SK-N-SH (cell line): ENCODE data around the gene ADAMTS3. TPM values are rescaled to one million over a fixed set of nuclear protein-coding genes. Genes with fewer than 3 reads are reported as not detected.

Source experiments
- CTCF ChIA-PET: fragments of 300-600, 350-600 bp; formaldehyde crosslinking; extraction: SDS; loops from one replicate; lab custom pipeline; 2021; lab: Yijun Ruan, JAX
- POLR2A ChIA-PET: fragments of 350-600 bp; sonication (Branson Sonifier 250); formaldehyde crosslinking; extraction: SDS; loops from one replicate; lab custom pipeline; 2020; ENCODE audit warnings: antibody characterized with exemption, inconsistent platforms; lab: Yijun Ruan, JAX
- DNase-seq: peaks from one replicate; pipeline ENCODE4 v3.0.0; 2012
- H2AFZ ChIP-seq: fragments of 200-600 bp; sonication (generic); 2 replicates; pipeline ENCODE4 v1.8.1; 2016; ENCODE audit warnings: antibody characterized with exemption, mild to moderate bottlenecking, low read depth
- H3F3A ChIP-seq: fragments of 200-600 bp; sonication (generic); replicated peaks from 2 replicates; pipeline ENCODE3; 2016; ENCODE audit warnings: antibody characterized with exemption, mild to moderate bottlenecking; ENCODE audit not compliant: insufficient read depth
- H3K27ac ChIP-seq, 2 experiments: fragments of 200-500 bp in 1 of 2; fragments of 200-600 bp in 1 of 2; sonication (Bioruptor generic) in 1 of 2; sonication (generic), shearing (Covaris generic) in 1 of 2; 2 replicates each; pipeline versions ENCODE4 v1.5.1 to v1.6.1; 2014 to 2016; ENCODE audit warnings: low read depth in 2 of 2, inconsistent platforms in 1 of 2, low read length in 1 of 2, mild to moderate bottlenecking in 1 of 2, mixed read lengths in 1 of 2
- H3K27me3 ChIP-seq: fragments of 200-600 bp; sonication (generic), shearing (Covaris generic); 2 replicates; pipeline ENCODE4 v1.6.1; 2016; ENCODE audit warnings: mixed run types; ENCODE audit not compliant: insufficient read depth
- H3K36me3 ChIP-seq, 2 experiments: fragments of 200-500 bp in 1 of 2; fragments of 200-600 bp in 1 of 2; sonication (Bioruptor generic) in 1 of 2; sonication (generic) in 1 of 2; replicated peaks in 1 of 2; 2 replicates each; pipeline versions ENCODE3 to v1.5.1; 2014 to 2016; ENCODE audit warnings: low read length in 1 of 2, mild to moderate bottlenecking in 1 of 2; ENCODE audit not compliant: insufficient read depth in 2 of 2, control insufficient read depth in 1 of 2
- H3K4me1 ChIP-seq, 2 experiments: fragments of 200-500 bp in 1 of 2; fragments of 200-600 bp in 1 of 2; sonication (Bioruptor generic) in 1 of 2; sonication (generic), shearing (Covaris generic) in 1 of 2; 2 replicates each; pipeline versions ENCODE4 v1.5.1 to v1.6.1; 2014 to 2016; ENCODE audit warnings: low read depth in 1 of 2, low read length in 1 of 2, mixed run types in 1 of 2; ENCODE audit not compliant: insufficient read depth in 2 of 2, control insufficient read depth in 1 of 2
- H3K4me2 ChIP-seq: fragments of 200-600 bp; sonication (generic), shearing (Covaris generic); 2 replicates; pipeline ENCODE4 v1.6.1; 2017; ENCODE audit warnings: mixed run types
- H3K4me3 ChIP-seq, 2 experiments: fragments of 200-500 bp in 1 of 2; fragments of 200-600 bp in 1 of 2; sonication (Bioruptor generic) in 1 of 2; sonication (generic), shearing (Covaris generic) in 1 of 2; 2 replicates each; pipeline versions ENCODE4 v1.5.1 to v1.8.1; 2014 to 2016; ENCODE audit warnings: low read depth in 2 of 2, inconsistent platforms in 1 of 2, low read length in 1 of 2, mild to moderate bottlenecking in 1 of 2, mixed read lengths in 1 of 2, moderate library complexity in 1 of 2
- H3K79me2 ChIP-seq: fragments of 200-600 bp; sonication (generic); 2 replicates; pipeline ENCODE4 v1.8.1; 2017; ENCODE audit warnings: mild to moderate bottlenecking; ENCODE audit not compliant: insufficient read depth
- H3K9ac ChIP-seq: fragments of 200-600 bp; sonication (generic); 2 replicates; pipeline ENCODE4 v1.6.1; 2017; ENCODE audit warnings: mixed run types
- H3K9me2 ChIP-seq: fragments of 200-600 bp; sonication (generic); 2 replicates; pipeline ENCODE4 v1.6.1; 2017; ENCODE audit warnings: mixed run types
- H3K9me3 ChIP-seq: fragments of 200-600 bp; sonication (generic); 2 replicates; pipeline ENCODE4 v1.6.1; 2017; ENCODE audit warnings: mixed run types, mild to moderate bottlenecking, moderate library complexity
- H4K20me1 ChIP-seq: fragments of 200-600 bp; sonication (generic); 2 replicates; pipeline ENCODE4 v1.6.1; 2017; ENCODE audit warnings: mild to moderate bottlenecking, mixed run types; ENCODE audit not compliant: insufficient read depth
- CHD2 ChIP-seq: fragments of 150-350 bp; IDR thresholded peaks from 2 replicates; pipeline ENCODE4 v1.6.1; 2018; ENCODE audit warnings: low read length; ENCODE audit not compliant: partially characterized antibody
- EP300 ChIP-seq, 2 experiments: IDR thresholded peaks; 2 replicates each; pipeline versions ENCODE4 v1.4.0 to v1.6.1; 2012; ENCODE audit warnings: borderline replicate concordance in 1 of 2, low read depth in 1 of 2, low read length in 1 of 2
- EZH2phosphoT487 ChIP-seq: fragments of 200-600 bp; sonication (generic); IDR thresholded peaks from 2 replicates; pipeline ENCODE4 v1.6.1; 2017; ENCODE audit warnings: low read depth, mixed run types, mild to moderate bottlenecking, antibody characterized with exemption, moderate library complexity, borderline replicate concordance
- FOXM1 ChIP-seq: IDR thresholded peaks from 2 replicates; pipeline ENCODE4 v1.4.0; 2012; ENCODE audit warnings: low read depth, mild to moderate bottlenecking
- GABPA ChIP-seq: IDR thresholded peaks from 2 replicates; pipeline ENCODE4 v1.4.0; 2012; ENCODE audit warnings: low read depth, mild to moderate bottlenecking
- GATA2 ChIP-seq: sonication (generic); formaldehyde crosslinking; IDR thresholded peaks from 2 replicates; pipeline ENCODE4 v1.5.0; 2020; ENCODE audit warnings: mild to moderate bottlenecking, missing genetic modification reagents
- IRF3 ChIP-seq: fragments of 150-350 bp; IDR thresholded peaks from 2 replicates; pipeline ENCODE4 v1.6.1; 2016; ENCODE audit warnings: mild to moderate bottlenecking, low read depth, low read length
- JUND ChIP-seq: IDR thresholded peaks from 2 replicates; pipeline ENCODE4 v1.4.0; 2012
- MAX ChIP-seq: IDR thresholded peaks from 2 replicates; pipeline ENCODE4 v1.4.0; 2012; ENCODE audit warnings: low read depth
- NRF1 ChIP-seq: IDR thresholded peaks from 2 replicates; pipeline ENCODE4 v1.6.1; 2012; ENCODE audit warnings: low read depth, mild to moderate bottlenecking, low read length
- PBX3 ChIP-seq: IDR thresholded peaks from 2 replicates; pipeline ENCODE4; 2012
- RAD21 ChIP-seq: IDR thresholded peaks from 2 replicates; pipeline ENCODE4 v1.6.1; 2012; ENCODE audit warnings: mild to moderate bottlenecking, low read length
- RCOR1 ChIP-seq: fragments of 150-350 bp; IDR thresholded peaks from 2 replicates; pipeline ENCODE4 v1.6.1; 2017; ENCODE audit warnings: antibody characterized with exemption, low read length
- RFX5 ChIP-seq: IDR thresholded peaks from 2 replicates; pipeline ENCODE4 v1.6.1; 2012; ENCODE audit warnings: mild to moderate bottlenecking, improper control_type of control experiment, low read length
- SIN3A ChIP-seq: IDR thresholded peaks from 2 replicates; pipeline ENCODE4 v1.6.1; 2012; ENCODE audit warnings: low read depth, mild to moderate bottlenecking, low read length, moderate library complexity, borderline replicate concordance
- TAF1 ChIP-seq: IDR thresholded peaks from 2 replicates; pipeline ENCODE4 v1.6.1; 2012; ENCODE audit warnings: low read depth, mild to moderate bottlenecking, low read length, moderate library complexity, borderline replicate concordance
- TCF12 ChIP-seq: IDR thresholded peaks from 2 replicates; pipeline ENCODE4 v1.4.0; 2012
- USF1 ChIP-seq: IDR thresholded peaks from 2 replicates; pipeline ENCODE4 v1.4.0; 2012; ENCODE audit warnings: low read depth, borderline replicate concordance
- USF2 ChIP-seq: fragments of 150-350 bp; IDR thresholded peaks from 2 replicates; pipeline ENCODE4 v1.6.1; 2017; ENCODE audit warnings: antibody characterized with exemption, low read length, low read depth, borderline replicate concordance
- YY1 ChIP-seq: IDR thresholded peaks from 2 replicates; pipeline ENCODE4 v1.4.0; 2012; ENCODE audit warnings: low read depth, mild to moderate bottlenecking
- WGBS: methylation state at CpG from one replicate; pipeline ENCODE4 v1.1.6; 2017; ENCODE audit warnings: low lambda C conversion rate; 5-methylcytosine and 5-hydroxymethylcytosine counted together
- polyA plus RNA-seq, 3 experiments: library from polyadenylated mRNA; depleted of rRNA; stranded (reverse); fragments of >200 nt; gene quantifications; 2 replicates each; pipeline ENCODE4 v1.2.3, GENCODE V29; 2012

ADAMTS3 gene
- polyA plus RNA-seq, 1 of the 3 experiments (the other 2 are of a cell fraction) = 0.99 TPM

GRCh38 chr4:72442147-72442546, 126.9 kb downstream of the ADAMTS3 start (continued):
- TF ChIP-seq USF1 (no peak), CHD2 (no peak), TCF12 (no peak), RAD21 (no peak), TAF1 (no peak), EP300 (IDR thresholded peaks at IDR 0.05; ENCODE audit: borderline replicate concordance in 1 of 2, low read depth in 1 of 2, low read length in 1 of 2) (no peak), SIN3A (no peak), PBX3 (no peak), RCOR1 (no peak), MAX (no peak), EZH2phosphoT487 (no peak)

- CTCF ChIA-PET = no interaction called here
Observed at GRCh38 chr4:72440386-72440785, 128.6 kb downstream of the ADAMTS3 start.

More at GRCh38 chr4:72440386-72440785, 128.6 kb downstream of the ADAMTS3 start:
- Histone ChIP-seq H3K27ac (no peak overlapping the region), H3K9me3 (no peaks in the 10 kb centered on the region), H2AFZ (no peak overlapping the region), H3F3A (no peaks in the 10 kb centered on the region), H3K27me3 (no peaks in the 10 kb centered on the region), H3K4me1 (no peaks in the 10 kb centered on the region; a peak in 1 of 4 replicates), H3K36me3 (no peaks in the 10 kb centered on the region), H3K79me2 (no peaks in the 10 kb centered on the region), H3K9ac (no peak overlapping the region), H4K20me1 (no peaks in the 10 kb centered on the region), H3K4me3 (no peak overlapping the region), H3K9me2 (no peaks in the 10 kb centered on the region), H3K4me2 (no peak overlapping the region)
- TF ChIP-seq IRF3 (no peak), USF2 (no peak), SIN3A (no peak), RFX5 (no peak), RAD21 (no peak), RCOR1 (no peak), GATA2 (CRISPR knock-in tag) (no peak), PBX3 (no peak), NRF1 (no peak), YY1 (no peak), GABPA (no peak), FOXM1 (no peak), JUND (no peak), EP300 (IDR thresholded peaks at IDR 0.05; ENCODE audit: borderline replicate concordance in 1 of 2, low read depth in 1 of 2, low read length in 1 of 2) (no peak), USF1 (no peak), EZH2phosphoT487 (no peak), TCF12 (no peak), MAX (no peak)
- WGBS = 94% methylated on average over 1 of the region's 1 CpG
- DNase-seq = no peak
- POLR2A ChIA-PET = no interaction called here
